Smooth muscle cell (in vitro differentiated cells): ENCODE measurements around the gene ATP2A2. TPM values are rescaled to one million over a fixed set of nuclear protein-coding genes. Genes with fewer than 3 reads are reported as not detected.

Experiments
- DNase-seq: peaks from one replicate; lab custom pipeline; 2025; ENCODE audit not compliant: unreplicated experiment; lab: John Stamatoyannopoulos, UW
- H2AFZ ChIP-seq: fragments of 200-600 bp; sonication (generic); 2 replicates; pipeline ENCODE4 v1.6.0; 2016; ENCODE audit warnings: antibody characterized with exemption, low read depth, mild to moderate bottlenecking
- H3F3A ChIP-seq: fragments of 200-600 bp; sonication (generic); 2 replicates; pipeline ENCODE4 v1.6.0; 2017; ENCODE audit warnings: antibody characterized with exemption, low read depth
- H3K27ac ChIP-seq: fragments of 200-600 bp; sonication (generic); 2 replicates; pipeline ENCODE4 v1.5.1; 2016; ENCODE audit warnings: low read depth, mild to moderate bottlenecking
- H3K27me3 ChIP-seq: fragments of 200-600 bp; sonication (generic); 2 replicates; pipeline ENCODE4 v1.6.1; 2016; ENCODE audit warnings: low read depth, mild to moderate bottlenecking
- H3K36me3 ChIP-seq: fragments of 200-600 bp; sonication (generic); 2 replicates; pipeline ENCODE4 v1.5.1; 2016; ENCODE audit warnings: low read depth
- H3K4me1 ChIP-seq: fragments of 200-600 bp; sonication (generic); 2 replicates; pipeline ENCODE4 v1.5.1; 2016; ENCODE audit warnings: low read depth
- H3K4me2 ChIP-seq: fragments of 200-600 bp; sonication (generic); 2 replicates; pipeline ENCODE4 v1.6.0; 2016; ENCODE audit warnings: mild to moderate bottlenecking
- H3K4me3 ChIP-seq: fragments of 200-600 bp; sonication (generic); 2 replicates; pipeline ENCODE4 v1.5.1; 2016; ENCODE audit warnings: mild to moderate bottlenecking
- H3K79me2 ChIP-seq: fragments of 200-600 bp; sonication (generic); 2 replicates; pipeline ENCODE4 v1.6.0; 2016; ENCODE audit warnings: low read depth, mild to moderate bottlenecking
- H3K9ac ChIP-seq: fragments of 200-600 bp; sonication (generic); 2 replicates; pipeline ENCODE4 v1.6.0; 2016; ENCODE audit warnings: low read depth
- H3K9me3 ChIP-seq: fragments of 200-600 bp; sonication (generic); replicated peaks from 2 replicates; pipeline ENCODE4 v1.5.1; 2016; ENCODE audit warnings: low read depth
- H4K20me1 ChIP-seq: fragments of 200-600 bp; sonication (generic); 2 replicates; pipeline ENCODE4 v1.6.0; 2016; ENCODE audit warnings: low read depth
- CTCF ChIP-seq: fragments of 200-600 bp; sonication (generic); IDR thresholded peaks from 2 replicates; pipeline ENCODE4 v1.5.1; 2017; ENCODE audit warnings: borderline replicate concordance, mild to moderate bottlenecking, antibody characterized with exemption; ENCODE audit not compliant: insufficient read depth, poor library complexity, severe bottlenecking
- WGBS: methylation state at CpG from one replicate; pipeline ENCODE4 v1.1.7; 2016; ENCODE audit warnings: low lambda C conversion rate; 5-methylcytosine and 5-hydroxymethylcytosine counted together
- polyA plus RNA-seq: library from polyadenylated mRNA; unstranded; fragments of >200 nt; fragmentation: Nextera tagmentation; extraction: Ambion mirVana; gene quantifications from 2 replicates; pipeline ENCODE4 v1.2.1, GENCODE V29; 2016
- total RNA-seq: library from RNA; depleted of rRNA; stranded (reverse); fragments of >200 nt; gene quantifications from 2 replicates; pipeline ENCODE4 v1.2.3, GENCODE V29; 2014

Gene ATP2A2
- total and polyA plus RNA-seq, 2 experiments from 2014 or later = 47.6 to 104 TPM

GRCh38 chr12:110281549-110282299 is 677 bp downstream of the ATP2A2 start:
- Histone ChIP-seq H3K27me3 (no peaks in the 10 kb centered on the region), H3K9me3 (no peaks in the 10 kb centered on the region), H3K27ac (peak overlapping the region; percentile 96), H3K36me3 (no peaks in the 10 kb centered on the region), H3K4me3 (peak overlapping the region; percentile 70), H3F3A (no peaks in the 10 kb centered on the region), H3K4me2 (peak overlapping the region; percentile 94), H4K20me1 (peaks cover 52% of the 10 kb centered on the region), H3K79me2 (peaks cover 51% of the 10 kb centered on the region), H3K9ac (peak overlapping the region; percentile 92), H3K4me1 (peaks cover 41% of the 10 kb centered on the region), H2AFZ (no peak overlapping the region)
- peak; percentile 61 for DNase-seq
- WGBS = under 1% methylated on average over 66 of the region's 82 CpGs
- TF ChIP-seq CTCF = no peak

DNA sequence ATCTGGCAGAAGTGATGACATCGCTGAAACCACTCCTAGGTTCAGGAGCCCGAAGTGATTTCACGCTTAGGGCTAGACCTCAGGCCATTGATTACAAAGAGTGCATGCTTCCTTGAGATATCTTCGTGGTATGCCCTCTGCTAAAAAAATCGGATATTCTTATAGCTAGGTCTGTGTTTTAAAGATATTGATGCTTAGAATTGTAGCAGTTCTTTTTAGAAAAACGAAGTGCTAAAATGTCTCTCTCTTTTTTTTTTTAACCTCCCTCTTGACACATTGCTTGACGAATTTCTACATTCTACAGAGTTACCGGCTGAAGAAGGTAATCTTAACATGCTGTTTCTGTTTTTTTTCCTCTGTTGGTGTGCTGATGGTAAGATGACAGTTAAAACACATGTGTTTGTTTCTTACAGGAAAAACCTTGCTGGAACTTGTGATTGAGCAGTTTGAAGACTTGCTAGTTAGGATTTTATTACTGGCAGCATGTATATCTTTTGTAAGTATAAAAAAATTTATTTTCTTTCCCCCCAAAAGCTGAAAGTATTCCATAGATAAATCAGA is 1.3 kb downstream of the ATP2A2 start:
- Histone ChIP-seq H4K20me1 (peaks cover 58% of the 10 kb centered on the region), H2AFZ (no peak overlapping the region)
- 2% methylated on average over 8 of the region's 8 CpGs for WGBS

DNA sequence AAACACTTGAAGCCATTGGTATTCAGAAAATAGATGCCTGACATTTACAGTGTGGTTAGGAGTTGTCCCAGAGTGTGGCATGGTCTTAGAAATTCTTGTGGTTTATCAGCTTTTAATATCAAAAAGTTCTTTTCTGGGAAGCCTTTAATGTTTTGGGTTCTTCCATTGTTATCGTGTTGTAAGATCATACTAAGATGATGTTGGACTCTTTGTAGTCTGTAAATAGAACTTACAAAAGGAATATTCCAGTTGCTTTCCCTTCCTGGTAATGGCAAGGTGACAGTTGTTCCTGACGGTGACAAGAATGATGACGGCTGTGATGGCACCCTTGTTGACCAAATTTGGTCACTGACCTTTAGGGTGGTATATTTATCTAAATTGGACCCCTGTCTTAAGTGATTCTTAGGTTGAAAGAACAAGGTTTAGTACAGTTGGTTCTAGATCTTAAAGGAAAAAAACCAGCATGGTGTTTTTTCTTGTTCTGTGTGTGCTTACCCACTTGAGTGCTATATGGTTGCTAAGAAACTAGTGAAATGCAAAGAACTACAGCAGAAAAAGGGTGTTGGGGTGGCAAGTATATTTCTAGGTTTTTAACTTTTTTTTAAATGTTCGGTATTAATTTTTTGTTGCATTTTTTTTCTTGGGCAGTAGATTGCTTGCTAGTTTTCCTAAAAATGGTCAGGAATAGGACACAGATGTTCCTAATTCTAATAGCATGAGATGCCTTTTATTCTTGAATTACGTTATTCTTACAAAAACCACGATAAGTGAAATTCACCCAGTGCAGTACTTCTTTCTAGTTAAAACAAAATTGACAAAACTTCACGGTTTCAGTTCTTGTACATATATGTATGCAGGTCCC is 2.1 kb downstream of the ATP2A2 start:
- Histone ChIP-seq H3K4me1 (peaks cover 41% of the 10 kb centered on the region), H3K4me3 (peak overlapping the region; percentile 70), H3K9ac (peak overlapping the region; percentile 92), H3K27ac (peak overlapping the region; percentile 96), H3K36me3 (no peaks in the 10 kb centered on the region), H3K27me3 (no peaks in the 10 kb centered on the region), H4K20me1 (peaks cover 67% of the 10 kb centered on the region), H3K4me2 (peak overlapping the region; percentile 94), H3K79me2 (peaks cover 65% of the 10 kb centered on the region), H3K9me3 (no peaks in the 10 kb centered on the region), H3F3A (no peaks in the 10 kb centered on the region), H2AFZ (no peak overlapping the region)
- no peak for TF ChIP-seq CTCF
- 50% methylated on average over 7 of the region's 7 CpGs for WGBS
- no peak for DNase-seq

More for the DNA sequence above, 1.3 kb downstream of the ATP2A2 start:
- Histone ChIP-seq H3K9ac (peak overlapping the region; percentile 92), H3F3A (no peaks in the 10 kb centered on the region), H3K4me2 (peak overlapping the region; percentile 94), H3K27me3 (no peaks in the 10 kb centered on the region), H3K27ac (peak overlapping the region; percentile 96), H3K9me3 (no peaks in the 10 kb centered on the region), H3K36me3 (no peaks in the 10 kb centered on the region), H3K79me2 (peaks cover 57% of the 10 kb centered on the region), H3K4me3 (peak overlapping the region; percentile 70), H3K4me1 (peaks cover 41% of the 10 kb centered on the region)
- no peak for TF ChIP-seq CTCF
- DNase-seq = no peak
